ENCODE results near the gene SELENOS. TPM values are rescaled to one million over a fixed set of nuclear protein-coding genes. Genes with fewer than 3 reads are reported as not detected.

The SELENOS gene
- total RNA-seq, 4 donors from 2014 or later: 39.8 to 88.3 (median 50.2) TPM

DNA sequence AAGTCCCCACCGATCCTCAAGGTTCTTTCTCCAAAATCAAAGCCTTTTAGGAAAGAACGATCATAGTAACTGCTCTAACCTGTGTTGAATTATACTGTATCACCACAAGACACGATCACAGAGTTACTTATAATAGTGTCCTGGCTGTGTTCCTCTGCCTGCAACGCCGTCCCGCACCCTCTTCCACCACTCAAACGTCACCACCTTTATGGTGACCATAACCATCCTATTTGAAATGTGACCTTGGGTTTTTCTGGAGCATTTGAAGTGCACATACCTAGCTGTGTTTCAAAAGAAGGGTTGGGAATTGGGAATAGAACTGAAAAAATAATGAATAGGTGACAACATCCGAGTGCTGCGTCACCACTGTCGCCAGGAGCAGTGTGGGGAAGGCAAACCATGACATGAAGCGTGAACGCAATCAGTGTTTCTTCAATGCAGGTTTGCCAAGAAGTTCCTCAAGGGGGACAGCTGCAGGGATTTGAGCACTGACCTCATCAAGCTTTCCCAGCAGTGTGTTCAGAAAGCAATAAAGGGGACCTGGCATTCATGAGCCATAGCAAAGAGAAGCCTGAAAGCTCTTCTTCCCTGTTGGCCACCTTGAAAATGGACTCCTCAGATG, 769 bp upstream of the SELENOS start:
- WGBS: 86% methylated on average over 12 of the region's 12 CpGs
- H3K4me3 ChIP-seq: peak overlapping the region; percentile 77
- H3K36me3 ChIP-seq: peaks cover 57% of the 10 kb centered on the region
- no peaks in the 10 kb centered on the region for H3K27me3 ChIP-seq
- no peak for DNase-seq (ENCODE audit: low spot score in 2 of 2)
- peak overlapping the region; percentile 87 for H3K27ac ChIP-seq
- no peak for TF ChIP-seq EP300 (IDR thresholded peaks at IDR 0.05)
- no peak for TF ChIP-seq POLR2AphosphoS5 (IDR thresholded peaks at IDR 0.05)
- TF ChIP-seq POLR2A (IDR thresholded peaks at IDR 0.05): no peak
- TF ChIP-seq, protein P1, sequence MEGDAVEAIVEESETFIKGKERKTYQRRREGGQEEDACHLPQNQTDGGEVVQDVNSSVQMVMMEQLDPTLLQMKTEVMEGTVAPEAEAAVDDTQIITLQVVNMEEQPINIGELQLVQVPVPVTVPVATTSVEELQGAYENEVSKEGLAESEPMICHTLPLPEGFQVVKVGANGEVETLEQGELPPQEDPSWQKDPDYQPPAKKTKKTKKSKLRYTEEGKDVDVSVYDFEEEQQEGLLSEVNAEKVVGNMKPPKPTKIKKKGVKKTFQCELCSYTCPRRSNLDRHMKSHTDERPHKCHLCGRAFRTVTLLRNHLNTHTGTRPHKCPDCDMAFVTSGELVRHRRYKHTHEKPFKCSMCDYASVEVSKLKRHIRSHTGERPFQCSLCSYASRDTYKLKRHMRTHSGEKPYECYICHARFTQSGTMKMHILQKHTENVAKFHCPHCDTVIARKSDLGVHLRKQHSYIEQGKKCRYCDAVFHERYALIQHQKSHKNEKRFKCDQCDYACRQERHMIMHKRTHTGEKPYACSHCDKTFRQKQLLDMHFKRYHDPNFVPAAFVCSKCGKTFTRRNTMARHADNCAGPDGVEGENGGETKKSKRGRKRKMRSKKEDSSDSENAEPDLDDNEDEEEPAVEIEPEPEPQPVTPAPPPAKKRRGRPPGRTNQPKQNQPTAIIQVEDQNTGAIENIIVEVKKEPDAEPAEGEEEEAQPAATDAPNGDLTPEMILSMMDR (IDR thresholded peaks at IDR 0.05): no peak
- peaks cover 20% of the 10 kb centered on the region for H3K4me1 ChIP-seq
- no peaks in the 10 kb centered on the region for H3K9me3 ChIP-seq

DNA sequence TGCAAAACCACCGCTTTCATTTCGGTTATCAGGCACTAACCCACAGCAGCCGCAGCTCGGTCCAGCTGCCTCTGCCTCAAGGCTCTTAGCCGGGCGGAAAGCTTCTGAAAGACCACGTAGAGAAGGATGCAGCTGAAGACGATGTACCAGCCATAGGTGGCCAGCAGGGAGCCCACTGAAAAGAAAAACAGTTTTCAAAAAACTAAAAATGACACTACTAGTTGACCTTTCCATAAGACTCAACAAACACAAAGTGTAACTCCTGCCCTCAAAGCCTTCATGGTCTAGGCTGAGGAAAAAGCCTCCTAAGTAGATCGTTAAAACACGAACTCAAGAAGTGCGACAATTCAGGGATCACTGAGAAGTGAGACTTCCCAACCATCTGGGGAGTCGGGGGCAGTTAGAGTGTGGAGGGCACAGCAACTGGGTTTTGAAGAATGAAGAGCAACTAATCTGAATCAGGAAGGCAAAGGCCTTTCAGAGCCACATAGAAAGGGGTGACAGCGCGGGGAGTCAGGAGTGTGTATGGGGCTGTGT, 716 bp downstream of the SELENOS start:
- peak overlapping the region; percentile 87 for H3K27ac ChIP-seq
- peak overlapping the region; percentile 77 for H3K4me3 ChIP-seq
- H3K4me1 ChIP-seq: peaks cover 20% of the 10 kb centered on the region
- TF ChIP-seq POLR2A (IDR thresholded peaks at IDR 0.05) (no peak), POLR2AphosphoS5 (IDR thresholded peaks at IDR 0.05) (no peak), EP300 (IDR thresholded peaks at IDR 0.05) (no peak)
- TF ChIP-seq, protein P1 (IDR thresholded peaks at IDR 0.05): no peak
- H3K9me3 ChIP-seq: no peaks in the 10 kb centered on the region
- H3K27me3 ChIP-seq: no peaks in the 10 kb centered on the region
- no peak for DNase-seq (ENCODE audit: low spot score in 2 of 2)
- 19% methylated on average over 14 of the region's 14 CpGs for WGBS
- H3K36me3 ChIP-seq: peaks cover 57% of the 10 kb centered on the region

DNA sequence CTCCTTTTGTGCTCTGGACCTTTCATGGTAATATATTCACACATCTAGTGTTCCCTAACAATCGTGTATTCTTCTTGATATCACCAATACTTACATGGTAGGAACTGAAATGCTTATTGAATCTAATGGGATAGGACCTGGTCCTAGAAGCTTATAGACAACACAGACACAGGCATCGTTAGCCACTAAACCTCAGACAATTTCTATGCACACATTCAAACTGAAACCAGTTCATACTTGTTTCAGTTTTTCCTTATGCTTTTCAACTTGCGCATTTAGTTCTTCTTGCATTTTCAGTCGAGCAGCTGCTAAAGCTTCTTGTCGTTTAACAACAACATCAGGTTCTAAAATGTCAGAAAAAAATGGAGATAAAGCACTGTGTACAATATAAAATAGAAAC, 2.3 kb downstream of the SELENOS start:
- TF ChIP-seq POLR2A (IDR thresholded peaks at IDR 0.05): no peak
- TF ChIP-seq, protein P1 (IDR thresholded peaks at IDR 0.05): no peak
- no peak for TF ChIP-seq POLR2AphosphoS5 (IDR thresholded peaks at IDR 0.05)
- TF ChIP-seq EP300 (IDR thresholded peaks at IDR 0.05): no peak
- H3K9me3 ChIP-seq: no peaks in the 10 kb centered on the region
- H3K4me3 ChIP-seq: no peak overlapping the region
- peaks cover 57% of the 10 kb centered on the region for H3K36me3 ChIP-seq
- 81% methylated on average over 5 of the region's 5 CpGs for WGBS
- H3K4me1 ChIP-seq: peaks cover 20% of the 10 kb centered on the region
- no peaks in the 10 kb centered on the region for H3K27me3 ChIP-seq
- no peak for DNase-seq (ENCODE audit: low spot score in 2 of 2)
- no peak overlapping the region for H3K27ac ChIP-seq

DNA sequence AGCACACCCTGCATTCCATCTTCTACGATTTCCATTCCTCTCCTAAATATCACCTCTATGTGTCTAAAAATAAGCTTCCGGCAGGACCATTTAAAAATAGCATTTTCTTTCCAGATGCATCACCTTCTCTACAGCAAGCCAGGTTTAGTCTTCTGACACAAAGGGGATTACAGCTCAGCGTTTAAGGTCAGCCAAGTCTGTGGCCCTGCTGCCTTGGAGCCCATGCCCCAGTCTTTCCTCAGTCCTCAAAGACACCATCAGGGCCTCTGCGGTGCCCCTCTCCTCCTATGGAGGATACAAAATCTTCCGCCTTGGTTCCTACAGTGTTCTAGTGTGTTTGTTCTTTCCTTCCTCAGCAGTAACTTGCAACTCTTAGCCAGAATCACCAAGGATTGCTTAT, 3.8 kb downstream of the SELENOS start:
- Histone ChIP-seq H3K4me1 (peaks cover 20% of the 10 kb centered on the region), H3K9me3 (no peaks in the 10 kb centered on the region), H3K27ac (no peak overlapping the region), H3K36me3 (peaks cover 66% of the 10 kb centered on the region), H3K4me3 (no peak overlapping the region), H3K27me3 (no peaks in the 10 kb centered on the region)
- DNase-seq (ENCODE audit: low spot score in 2 of 2): no peak
- 76% methylated on average over 5 of the region's 5 CpGs for WGBS
- TF ChIP-seq, protein P1 (IDR thresholded peaks at IDR 0.05): no peak
- TF ChIP-seq POLR2A (IDR thresholded peaks at IDR 0.05) (no peak), POLR2AphosphoS5 (IDR thresholded peaks at IDR 0.05) (no peak), EP300 (IDR thresholded peaks at IDR 0.05) (no peak)

DNA sequence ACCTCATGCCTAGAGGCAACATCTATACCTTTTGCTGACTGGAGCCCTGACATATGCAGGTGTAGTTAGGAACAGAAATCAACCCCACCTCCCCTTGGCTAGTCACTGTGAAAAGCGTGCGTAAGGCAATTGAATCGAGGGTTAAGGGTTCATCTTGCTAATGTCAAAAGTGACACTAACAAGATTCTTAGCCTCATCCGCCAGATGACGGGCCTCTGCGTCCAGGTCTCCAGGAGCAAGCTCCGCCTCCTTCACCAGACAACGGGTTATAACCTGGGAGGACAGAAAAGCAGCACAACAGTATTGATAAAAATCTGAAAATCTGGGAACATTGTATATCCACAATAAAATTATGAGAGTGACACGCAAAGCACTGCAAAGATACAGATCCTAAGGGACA, 4.7 kb downstream of the SELENOS start:
- Histone ChIP-seq H3K9me3 (no peaks in the 10 kb centered on the region), H3K4me1 (peaks cover 17% of the 10 kb centered on the region), H3K4me3 (no peak overlapping the region), H3K27ac (no peak overlapping the region), H3K27me3 (no peaks in the 10 kb centered on the region), H3K36me3 (peaks cover 66% of the 10 kb centered on the region)
- TF ChIP-seq POLR2A (IDR thresholded peaks at IDR 0.05): no peak
- no peak for TF ChIP-seq POLR2AphosphoS5 (IDR thresholded peaks at IDR 0.05)
- no peak for TF ChIP-seq EP300 (IDR thresholded peaks at IDR 0.05)
- TF ChIP-seq, protein P1 (IDR thresholded peaks at IDR 0.05): no peak
- 90% methylated on average over 9 of the region's 9 CpGs for WGBS
- no peak for DNase-seq (ENCODE audit: low spot score in 2 of 2)

All from suprapubic skin (tissue), 4 donors.